LHCN-M2 (cell line): Measurements from ENCODE around the gene ZMIZ1. TPM values are rescaled to one million over a fixed set of nuclear protein-coding genes. Genes with fewer than 3 reads are reported as not detected.

ENCODE experiments used
- DNase-seq: peaks from one replicate; pipeline ENCODE4 v3.0.0-alpha.2; 2012; ENCODE audit warnings: low read depth
- total RNA-seq: library from RNA; depleted of rRNA; stranded (reverse); fragments of >200 nt; gene quantifications from 2 replicates; pipeline ENCODE4 v1.2.3, GENCODE V29; 2014

The ZMIZ1 gene
- total RNA-seq, 1 experiment from 2014 or later: 12.5 TPM

- no peak for DNase-seq
Observed at GRCh38 chr10:79243181-79244067, 174.7 kb downstream of the ZMIZ1 start.

DNA sequence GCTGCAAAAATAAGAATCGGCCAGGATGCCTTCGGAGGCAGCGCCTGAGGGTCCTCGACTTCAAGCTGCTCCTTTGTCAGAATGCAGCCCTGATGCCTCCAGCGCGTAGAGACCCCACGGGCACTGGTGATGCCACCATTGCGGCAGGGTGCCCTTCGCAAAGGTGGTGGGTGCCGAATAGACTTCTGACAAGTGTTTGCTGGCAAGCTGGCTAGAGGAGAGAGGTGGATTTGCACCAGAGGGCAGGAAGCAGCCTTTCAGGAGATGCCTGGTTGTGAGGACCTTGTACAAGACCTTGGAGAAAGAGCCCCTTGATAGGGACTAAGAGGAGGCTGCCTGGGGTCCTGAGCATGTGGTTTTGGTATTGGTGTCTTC lies 175.3 kb downstream of the ZMIZ1 start:
- no peak for DNase-seq

DNA sequence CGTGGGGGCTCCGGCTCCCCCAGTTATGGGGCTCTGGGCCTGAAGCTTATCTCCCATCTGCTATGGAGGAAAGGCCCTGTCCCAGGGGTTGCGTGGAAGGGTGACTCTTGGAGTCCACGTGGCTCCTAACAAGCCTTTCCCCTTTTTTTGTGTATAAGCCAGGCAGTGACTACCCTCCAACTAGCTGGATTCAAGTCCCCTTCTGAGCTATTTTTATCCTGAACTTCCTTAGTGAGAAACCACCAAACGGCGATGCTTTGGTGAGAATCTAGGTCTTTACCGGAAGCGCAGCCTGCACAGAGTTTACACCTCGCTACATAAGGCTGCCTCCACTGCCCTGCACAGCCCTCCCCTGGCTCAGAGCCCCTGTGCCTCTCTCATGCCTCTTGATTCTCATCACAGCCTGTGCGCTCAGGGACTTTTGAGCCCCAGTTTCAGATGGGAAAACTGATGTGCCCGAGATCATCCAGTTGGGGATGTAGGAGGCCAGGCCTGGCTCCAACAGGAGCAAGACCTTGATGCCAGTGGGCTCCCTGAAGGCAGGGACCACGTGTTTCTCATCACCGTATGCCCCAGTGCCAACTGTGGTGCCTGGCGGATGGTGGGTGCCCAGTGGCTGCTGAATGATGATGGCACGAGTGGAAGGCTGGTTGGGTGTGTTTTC lies 176.2 kb downstream of the ZMIZ1 start:
- DNase-seq: no peak

- DNase-seq: no peak
Observed at GRCh38 chr10:79245539-79246208, 176.9 kb downstream of the ZMIZ1 start.

- peak; percentile 55 for DNase-seq
Observed at GRCh38 chr10:79246209-79246581, 177.4 kb downstream of the ZMIZ1 start.

DNA sequence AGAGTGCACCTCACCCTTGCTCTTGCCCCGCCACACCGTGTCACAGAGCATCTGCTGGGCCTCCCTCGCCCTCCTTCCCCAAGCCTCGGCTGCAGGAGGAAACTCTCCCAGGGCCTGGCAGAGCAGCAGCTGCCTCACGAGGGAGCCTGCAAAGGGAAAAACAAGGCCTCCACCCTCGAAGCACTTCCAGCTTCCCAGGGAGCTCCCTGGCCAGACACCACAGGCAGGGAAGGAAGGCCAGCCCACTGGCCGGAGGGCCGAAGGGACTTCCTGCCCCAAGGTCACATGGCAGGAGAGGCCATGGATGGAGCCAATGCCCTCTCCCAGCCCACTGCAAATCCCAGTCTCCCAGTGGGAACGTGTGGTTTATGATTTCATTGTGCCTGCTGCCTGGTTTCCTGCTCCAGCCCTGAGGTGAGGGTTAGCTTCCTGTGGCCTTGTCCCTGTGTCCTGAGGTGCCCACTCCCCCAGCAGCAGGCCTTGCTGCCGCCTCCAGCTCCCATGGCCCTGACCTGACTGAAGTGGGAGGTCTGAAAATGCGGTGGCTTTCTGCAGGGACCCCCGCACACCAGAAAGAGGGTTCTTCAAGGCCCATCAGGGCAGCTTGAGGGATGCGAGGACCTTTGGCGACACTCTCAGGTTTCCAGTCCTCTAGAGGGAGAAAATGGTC lies 178.0 kb downstream of the ZMIZ1 start:
- DNase-seq: peak; percentile 79

DNA sequence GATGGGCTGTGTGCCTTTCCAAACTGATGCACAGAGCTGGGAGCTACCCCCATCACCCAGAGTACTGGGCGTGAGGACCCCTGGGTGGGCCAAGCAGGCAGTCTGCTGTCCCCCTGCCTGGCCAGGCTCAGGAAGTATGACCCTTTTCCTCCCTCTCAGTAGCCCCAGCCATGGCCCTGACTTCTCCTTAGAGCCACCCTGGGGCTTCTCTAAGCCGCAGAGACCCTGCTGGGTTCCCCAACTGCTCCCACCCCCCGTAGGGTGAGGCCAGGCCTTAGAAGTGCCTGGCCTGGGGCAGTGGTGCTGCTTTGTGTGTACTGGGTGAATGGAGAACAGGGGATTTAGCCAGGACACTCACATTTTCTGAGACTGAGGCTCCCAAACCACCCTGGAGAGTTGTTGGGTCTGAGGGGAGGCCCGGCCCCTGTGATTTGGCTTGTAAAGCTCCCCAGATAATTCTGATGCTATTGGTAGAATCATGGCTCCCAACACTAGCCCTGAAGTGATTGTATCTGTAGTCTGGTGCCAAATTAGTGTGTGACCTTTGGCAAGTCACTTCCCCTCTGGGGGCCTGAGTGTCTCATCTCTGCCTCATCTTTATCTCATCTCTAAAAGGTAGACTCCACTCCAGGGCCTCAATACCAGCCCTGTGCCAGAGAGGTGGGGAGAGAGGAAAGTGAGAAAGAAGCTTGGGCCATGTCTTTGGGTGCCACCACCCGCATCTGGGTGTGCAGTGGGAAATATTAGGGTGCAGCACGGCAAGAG lies 178.8 kb downstream of the ZMIZ1 start:
- DNase-seq: no peak

DNA sequence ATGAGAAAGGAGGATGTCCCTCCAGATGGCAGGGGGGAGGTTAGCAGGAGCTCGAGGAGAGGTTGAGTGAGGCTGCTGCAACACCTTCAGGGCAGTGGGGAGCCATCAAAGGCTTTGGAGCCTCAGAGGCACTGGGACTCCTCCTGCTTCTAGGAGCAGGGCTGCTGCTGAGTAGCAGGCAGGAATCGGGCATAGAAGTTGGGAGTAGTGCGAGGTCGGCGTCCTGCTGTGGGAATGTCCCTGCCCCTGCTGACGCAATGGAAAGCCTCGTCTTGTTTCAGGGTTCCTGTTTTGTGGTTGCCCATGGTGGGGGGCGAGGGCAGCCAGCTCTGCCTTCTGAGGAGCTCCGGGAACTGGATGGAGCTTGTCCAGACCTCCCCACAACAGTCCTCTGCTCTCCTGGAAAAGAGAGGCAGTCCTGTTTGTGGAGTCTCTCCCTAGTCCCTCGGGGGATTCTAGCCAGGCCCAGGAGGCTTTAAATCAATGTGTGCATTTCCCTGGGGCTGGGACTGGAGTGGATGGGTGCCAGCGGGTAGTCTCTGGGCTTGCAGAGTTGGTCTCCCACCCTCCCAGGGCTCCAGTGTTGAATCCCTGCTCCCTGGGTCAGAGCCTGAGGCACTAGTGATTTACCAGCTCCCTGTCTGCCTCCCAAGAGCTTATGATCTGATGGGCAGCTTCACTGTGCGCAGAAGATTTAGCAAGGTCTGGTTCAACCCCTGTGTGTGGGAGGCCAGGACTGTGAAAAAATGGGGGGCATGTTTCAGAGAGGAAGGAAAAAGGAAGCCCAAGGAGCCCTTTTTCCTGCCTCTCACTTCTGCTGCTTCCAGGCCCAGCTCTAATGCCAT lies 179.8 kb downstream of the ZMIZ1 start:
- no peak for DNase-seq

GRCh38 chr10:79249186-79250121 lies 180.7 kb downstream of the ZMIZ1 start:
- no peak for DNase-seq

GRCh38 chr10:79250259-79250658 lies 181.5 kb downstream of the ZMIZ1 start:
- no peak for DNase-seq

- DNase-seq: no peak
Observed at GRCh38 chr10:79252450-79252849, 183.7 kb downstream of the ZMIZ1 start.

GRCh38 chr10:79252971-79253370 lies 184.2 kb downstream of the ZMIZ1 start:
- DNase-seq: no peak

- DNase-seq: no peak
Observed at GRCh38 chr10:79253704-79254103, 184.9 kb downstream of the ZMIZ1 start.

DNA sequence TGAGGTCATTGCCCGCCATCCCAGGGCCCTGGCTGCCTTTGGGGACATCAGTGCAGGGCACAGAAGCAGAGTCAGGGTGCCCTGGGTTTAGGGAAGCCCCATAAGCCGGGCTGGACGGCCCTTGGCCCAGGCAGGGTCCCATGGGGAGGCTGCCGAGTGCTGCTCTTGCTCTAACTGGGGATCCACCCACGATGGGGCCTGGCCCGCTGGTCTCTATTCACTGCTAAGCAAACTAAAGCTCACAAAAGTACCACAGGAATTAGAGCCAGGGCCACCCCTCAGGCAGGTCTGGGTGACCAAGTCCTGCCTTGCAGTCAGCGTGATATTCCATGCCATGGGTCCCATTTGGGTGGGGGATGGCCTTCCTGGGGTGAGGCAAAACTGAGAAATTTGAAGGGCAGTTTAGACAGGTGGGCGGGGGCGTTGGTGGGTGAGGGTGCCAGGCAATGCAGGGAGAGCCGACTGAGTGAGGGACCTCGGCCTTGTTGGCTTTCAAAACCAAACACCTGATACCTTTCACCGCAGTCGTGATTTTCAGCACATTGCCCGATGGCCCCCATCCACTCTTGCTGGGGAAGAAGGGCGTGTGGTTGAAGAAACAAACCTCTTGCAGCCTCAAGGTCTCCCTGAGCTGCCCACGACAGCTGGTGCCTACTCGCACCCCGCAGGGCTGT lies 185.7 kb downstream of the ZMIZ1 start:
- DNase-seq: no peak

DNA sequence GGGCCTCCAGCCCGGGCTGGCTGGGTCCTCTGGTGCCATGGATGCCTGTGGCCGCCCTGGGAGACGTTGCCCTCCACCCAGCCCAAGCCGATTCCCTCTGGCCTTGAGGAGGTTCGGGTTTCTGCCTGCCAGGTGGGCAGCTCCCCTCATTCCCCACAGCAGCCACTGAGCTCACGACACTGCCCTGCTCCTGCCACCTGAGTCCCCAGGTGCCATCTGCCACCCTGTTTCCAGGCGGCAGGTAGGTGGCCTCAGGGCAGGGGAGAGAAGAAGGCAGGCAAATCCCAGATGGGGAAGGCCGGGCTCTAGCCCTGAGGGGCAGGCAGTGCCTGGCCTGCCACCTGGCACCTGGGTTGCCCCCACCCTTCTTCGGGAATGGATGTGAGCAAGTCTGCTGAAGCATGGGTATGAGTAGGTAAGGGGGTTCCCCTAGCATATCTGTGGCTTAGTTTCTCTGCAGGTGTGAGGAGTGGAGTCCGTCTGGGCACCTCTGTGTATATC lies 186.3 kb downstream of the ZMIZ1 start:
- no peak for DNase-seq

DNA sequence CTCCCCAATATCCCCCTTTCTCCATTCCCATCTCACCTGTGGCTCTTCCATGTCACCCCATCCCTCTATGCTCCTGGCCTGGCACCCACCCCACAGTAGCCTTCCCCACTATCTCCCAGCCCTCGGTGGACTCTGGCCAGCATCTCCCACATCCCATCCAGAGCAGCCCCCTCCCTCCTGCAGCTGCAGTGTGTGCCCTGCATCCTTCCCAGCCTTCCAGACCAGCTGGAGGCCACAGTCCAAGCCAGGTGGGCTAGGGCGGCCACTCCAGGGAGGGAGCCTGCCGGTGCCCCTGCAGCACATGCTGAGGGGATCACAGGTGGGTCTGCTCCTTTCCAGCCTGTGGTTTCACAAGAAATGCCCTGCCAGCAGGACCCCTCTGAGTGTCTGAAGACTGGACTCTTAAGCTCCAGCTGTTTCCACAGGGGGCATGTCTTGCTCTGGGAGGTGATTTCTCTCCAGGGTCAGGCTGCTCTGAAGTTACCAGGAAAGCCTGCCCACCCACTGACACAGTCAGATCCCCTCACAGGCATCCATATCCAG lies 187.6 kb downstream of the ZMIZ1 start:
- DNase-seq: no peak

GRCh38 chr10:79258894-79259293 lies 190.1 kb downstream of the ZMIZ1 start:
- no peak for DNase-seq

- no peak for DNase-seq
Observed at GRCh38 chr10:79259834-79260233, 191.1 kb downstream of the ZMIZ1 start.
